Right renal pelvis (tissue), 4 donors: Measurements from ENCODE around the gene HTR3E. TPM values are rescaled to one million over a fixed set of nuclear protein-coding genes. Genes with fewer than 3 reads are reported as not detected.

Experiments used
- DNase-seq, 4 donors: peaks; one replicate each; pipeline ENCODE4 v3.0.0-alpha.2; 2013; ENCODE audit warnings: low read depth in 4 of 4, low spot score in 3 of 4, missing footprints in 1 of 4
- polyA plus RNA-seq, 4 donors: library from polyadenylated mRNA; unstranded; fragments of 120-200 nt; gene quantifications; one replicate each; pipeline ENCODE4 v1.2.1, GENCODE V29; 2013; ENCODE audit not compliant: insufficient read length in 4 of 4

Gene HTR3E
- polyA plus RNA-seq, 4 donors = 0.04 to 0.19 TPM; not detected in 2

- DNase-seq = peak in 1 of 4 donors; percentile 44
These were observed 58.2 kb downstream of the HTR3E start, which contains the start of gene DVL3 for GRCh38 chr3:184154885-184155643. Gene DVL3 (plus strand): TSS chr3:184155377. CDS start chr3:184155636, 259 bp downstream.

GRCh38 chr3:184155644-184156521 lies 59.0 kb downstream of the HTR3E start:
- DNase-seq = no peak

- DNase-seq = peak in 1 of 4 donors; percentile 59
These were observed 59.7 kb downstream of the HTR3E start for GRCh38 chr3:184156522-184156955.

Other genes with a start within 250 kb of the HTR3E start
- gene PARL, start 212.2 kb upstream of the HTR3E start, polyA plus RNA-seq = 10 to 100 TPM; 55.1 to 63.9 (median 58.4) TPM
- gene ABCC5, start 79.2 kb upstream of the HTR3E start, polyA plus RNA-seq = 10 to 100 TPM; 45.7 to 63.3 (median 53.7) TPM
- not detected for gene HTR3D, start 65.3 kb upstream of the HTR3E start, polyA plus RNA-seq
- under 1 TPM in 1 of 4 donors, not detected in 3; 0.03 TPM for gene HTR3C, start 44.0 kb upstream of the HTR3E start, polyA plus RNA-seq
- gene EIF2B5, start 38.3 kb downstream of the HTR3E start, polyA plus RNA-seq = 10 to 100 TPM; 47.2 to 49.4 (median 48.1) TPM
- gene DVL3, start 58.3 kb downstream of the HTR3E start, polyA plus RNA-seq = 10 to 100 TPM; 70.0 to 81.5 (median 77.2) TPM
- gene AP2M1, start 77.8 kb downstream of the HTR3E start, polyA plus RNA-seq = 100 to 1,000 TPM; 324 to 371 (median 355) TPM
- 10 to 100 TPM; 53.5 to 62.6 (median 54.5) TPM for gene ABCF3, start 89.1 kb downstream of the HTR3E start, polyA plus RNA-seq
- 1 to 10 TPM in 3 of 4 donors, under 1 TPM in 1; 0.80 to 2.5 (median 1.4) TPM for gene VWA5B2, start 132.5 kb downstream of the HTR3E start, polyA plus RNA-seq
- gene ALG3, start 151.9 kb downstream of the HTR3E start, polyA plus RNA-seq = 10 to 100 TPM; 29.2 to 40.6 (median 36.8) TPM
- 1 to 10 TPM; 2.8 to 3.4 (median 3.1) TPM for gene EEF1AKMT4, start 152.6 kb downstream of the HTR3E start, polyA plus RNA-seq
- under 1 TPM in 2 of 4 donors, not detected in 2; 0.19 to 0.29 TPM for gene CAMK2N2, start 164.5 kb downstream of the HTR3E start, polyA plus RNA-seq
- gene ECE2, start 179.0 kb downstream of the HTR3E start, polyA plus RNA-seq = under 1 TPM in 1 of 4 donors, not detected in 3; 0.16 TPM
- 100 to 1,000 TPM; 189 to 213 (median 207) TPM for gene PSMD2, start 202.2 kb downstream of the HTR3E start, polyA plus RNA-seq
- gene EIF4G1, start 217.5 kb downstream of the HTR3E start, polyA plus RNA-seq = 100 to 1,000 TPM; 158 to 204 (median 173) TPM
- 10 to 100 TPM; 10.5 to 15.7 (median 11.0) TPM for gene FAM131A, start 240.5 kb downstream of the HTR3E start, polyA plus RNA-seq